Right lobe of liver (tissue), 4 donors: ENCODE measurements around the gene RIMKLB.

Experiments used
- CTCF ChIP-seq, 4 donors: fragments of 200-600 bp in 3 of 4; fragments of 450-650 bp in 1 of 4; IDR thresholded peaks; one replicate each; pipeline versions ENCODE4 v1.5.1 to v1.8.0; 2016 to 2022; ENCODE audit warnings: antibody characterized with exemption in 4 of 4, mild to moderate bottlenecking in 2 of 4
- POLR2A ChIP-seq: fragments of 450-650 bp; IDR thresholded peaks from one replicate; pipeline ENCODE4 v1.6.1; 2017; ENCODE audit warnings: antibody characterized with exemption, mild to moderate bottlenecking
- donor health status: DM: no; HTN: no; CAD: no.
- donor health status: DM: no; HTN: no; CAD: no.
- donor health status: DM: no; HTN: yes; CAD: no.

GRCh38 chr12:8701046-8701660 is 3.4 kb downstream of the RIMKLB start:
- TF ChIP-seq CTCF (IDR thresholded peaks at IDR 0.05) (no peak), POLR2A (no peak)
